KOPT-K1 (cell line): Measurements from ENCODE around the gene RNASE1.
"Not testable (repeated sequence)": the region's sequence is repeated elsewhere in the genome, so short reads cannot be mapped to it uniquely, and the experiment has no call there.

Experiments used
- H3K27ac ChIP-seq: fragments of 200-600 bp; sonication (generic); 2 replicates; pipeline ENCODE4 v1.5.1; 2016; ENCODE audit warnings: antibody characterized with exemption, mild to moderate bottlenecking, low read depth, low read length; ENCODE audit not compliant: poor library complexity, severe bottlenecking
- H3K36me3 ChIP-seq: fragments of 200-600 bp; sonication (generic); 2 replicates; pipeline ENCODE4 v1.5.1; 2017; ENCODE audit warnings: antibody characterized with exemption, mild to moderate bottlenecking, low read length, moderate library complexity; ENCODE audit not compliant: insufficient read depth
- H3K9me3 ChIP-seq: fragments of 200-600 bp; sonication (generic); 2 replicates; pipeline ENCODE4 v1.5.1; 2017; ENCODE audit warnings: antibody characterized with exemption, low read length, mild to moderate bottlenecking; ENCODE audit not compliant: insufficient read depth, poor library complexity, severe bottlenecking

The RNASE1 gene

GRCh38 chr14:20768593-20768892 lies 34.1 kb downstream of the RNASE1 start:
- Histone ChIP-seq H3K9me3 (no peaks in the 10 kb centered on the region), H3K36me3 (no peaks in the 10 kb centered on the region), H3K27ac (no peak overlapping the region)

GRCh38 chr14:20760950-20761349 lies 41.7 kb downstream of the RNASE1 start:
- H3K9me3 ChIP-seq = no peaks in the 10 kb centered on the region
- H3K36me3 ChIP-seq = no peaks in the 10 kb centered on the region
- H3K27ac ChIP-seq = no peak overlapping the region

- H3K36me3 ChIP-seq, H3K27ac ChIP-seq, H3K9me3 ChIP-seq: not testable (repeated sequence)
These were observed 43.2 kb downstream of the RNASE1 start for GRCh38 chr14:20759465-20759864.

- Histone ChIP-seq H3K27ac (no peak overlapping the region), H3K9me3 (peaks cover under 1% of the 10 kb centered on the region), H3K36me3 (no peaks in the 10 kb centered on the region)
These were observed 44.7 kb downstream of the RNASE1 start for GRCh38 chr14:20757965-20758364.

- Histone ChIP-seq H3K27ac (no peak overlapping the region), H3K36me3 (no peaks in the 10 kb centered on the region), H3K9me3 (peaks cover 13% of the 10 kb centered on the region)
These were observed 47.6 kb downstream of the RNASE1 start for GRCh38 chr14:20755037-20755436.

- Histone ChIP-seq H3K36me3 (no peaks in the 10 kb centered on the region), H3K9me3 (peaks cover 13% of the 10 kb centered on the region), H3K27ac (no peak overlapping the region)
These were observed 48.3 kb downstream of the RNASE1 start for GRCh38 chr14:20754308-20754707.

- H3K27ac ChIP-seq = no peak overlapping the region
- H3K9me3 ChIP-seq = peaks cover 13% of the 10 kb centered on the region
- H3K36me3 ChIP-seq = no peaks in the 10 kb centered on the region
These were observed 50.6 kb downstream of the RNASE1 start for GRCh38 chr14:20751963-20752562.
